Left hindlimb (tissue), 1 donor: ENCODE measurements around the gene CLEC16A.

ENCODE experiments used
- DNase-seq: peaks from one replicate; pipeline ENCODE4 v3.0.0-alpha.2; 2018

Gene CLEC16A

GRCh38 chr16:11128211-11129141 lies 184.1 kb downstream of the CLEC16A start:
- no peak for DNase-seq

GRCh38 chr16:11129378-11129781 lies 185.0 kb downstream of the CLEC16A start:
- DNase-seq: no peak

- no peak for DNase-seq
These were observed 186.8 kb downstream of the CLEC16A start for GRCh38 chr16:11130978-11131665.

- DNase-seq: no peak
These were observed 187.3 kb downstream of the CLEC16A start for GRCh38 chr16:11131706-11132105.

GRCh38 chr16:11133344-11133943 lies 189.1 kb downstream of the CLEC16A start:
- DNase-seq: peak; percentile 85

GRCh38 chr16:11134722-11135463 lies 190.5 kb downstream of the CLEC16A start:
- no peak for DNase-seq

DNA sequence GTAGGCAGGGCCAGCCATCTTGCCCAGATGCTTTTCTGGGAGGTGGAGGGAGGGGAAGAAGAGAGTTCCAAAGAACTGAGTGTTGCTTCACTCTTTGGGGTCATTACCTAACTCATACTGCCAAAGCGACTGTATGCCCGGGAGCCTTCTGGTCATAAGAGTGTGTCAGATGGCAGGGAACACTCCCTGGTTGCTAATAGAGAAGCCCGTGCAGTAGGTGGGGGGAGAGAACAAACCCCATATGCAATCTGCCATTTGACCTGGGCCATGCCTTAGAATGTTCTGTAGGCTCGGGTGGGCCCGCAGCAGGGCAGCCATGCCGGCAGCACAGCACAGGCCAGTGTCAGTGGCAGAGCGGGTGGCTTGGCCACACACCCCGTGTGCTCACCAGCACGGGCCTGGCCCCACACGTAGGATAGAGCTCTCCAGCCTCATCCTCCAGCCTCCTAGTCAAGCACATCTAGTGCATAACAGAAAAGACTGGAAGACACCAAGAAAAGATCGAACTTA lies 191.2 kb downstream of the CLEC16A start:
- DNase-seq: no peak

DNA sequence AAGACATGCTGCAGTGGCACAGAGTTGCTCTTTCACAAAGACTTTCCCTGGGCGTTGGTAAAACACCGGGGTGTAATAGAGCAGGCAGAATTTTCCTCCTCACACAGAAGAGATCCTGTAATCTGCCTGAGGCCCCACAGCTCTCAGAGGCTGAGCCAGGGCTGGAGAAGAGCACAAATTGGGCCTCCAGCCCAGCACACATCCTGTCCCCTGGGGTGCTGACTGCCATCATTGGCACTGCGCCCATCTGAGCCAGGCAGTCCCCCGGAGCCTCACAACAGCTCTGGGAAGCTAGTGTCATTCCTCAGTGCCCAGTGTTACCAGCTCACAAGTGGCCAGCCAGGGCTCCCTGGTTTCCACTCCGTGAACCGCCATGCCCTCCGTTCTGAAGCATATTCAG lies 192.2 kb downstream of the CLEC16A start:
- no peak for DNase-seq

- no peak for DNase-seq
These were observed 193.8 kb downstream of the CLEC16A start for GRCh38 chr16:11138022-11138768.

- DNase-seq: no peak
These were observed 194.5 kb downstream of the CLEC16A start for GRCh38 chr16:11138769-11139325.

- no peak for DNase-seq
These were observed 195.1 kb downstream of the CLEC16A start for GRCh38 chr16:11139326-11140097.

- DNase-seq: no peak
These were observed 195.7 kb downstream of the CLEC16A start for GRCh38 chr16:11140098-11140375.

DNA sequence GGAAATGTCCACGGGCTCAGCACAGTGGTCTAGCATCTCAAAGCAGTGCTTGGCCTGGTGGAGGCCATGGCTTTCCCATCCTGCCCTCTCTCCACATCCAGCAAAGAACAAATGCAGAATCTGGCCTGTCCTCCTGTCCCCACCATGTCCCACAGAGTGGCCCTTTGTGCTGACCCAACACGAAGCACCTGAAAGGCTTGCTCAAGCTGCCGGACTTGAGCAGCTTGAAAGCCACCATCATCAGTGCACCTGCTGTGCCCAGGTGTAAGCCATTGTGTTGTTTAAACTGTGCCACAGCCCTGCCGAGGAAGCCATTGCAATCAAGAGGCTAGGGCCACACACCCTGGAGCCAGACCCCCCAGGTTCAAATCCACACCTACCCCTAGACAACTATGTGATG lies 196.1 kb downstream of the CLEC16A start:
- no peak for DNase-seq

DNA sequence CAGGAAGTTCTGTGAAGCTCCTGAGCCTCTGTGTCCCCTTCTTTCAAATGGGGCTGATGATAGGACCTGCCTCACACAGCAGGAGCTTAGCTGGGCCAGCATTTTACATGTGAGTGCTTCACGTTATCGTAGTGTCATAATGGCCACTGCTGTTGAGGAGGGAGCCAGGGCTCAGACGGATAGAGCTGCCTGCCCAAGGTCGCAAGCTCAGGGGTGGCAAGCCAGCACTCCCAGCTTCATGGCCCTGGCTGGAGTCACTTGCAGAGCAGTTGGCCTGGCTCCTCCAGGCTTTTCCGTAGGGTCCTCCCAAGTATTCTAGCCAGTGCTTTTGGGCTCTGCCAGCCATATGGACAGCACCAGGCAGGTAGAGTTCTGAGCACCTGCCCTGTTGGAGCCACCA lies 196.5 kb downstream of the CLEC16A start:
- no peak for DNase-seq

DNA sequence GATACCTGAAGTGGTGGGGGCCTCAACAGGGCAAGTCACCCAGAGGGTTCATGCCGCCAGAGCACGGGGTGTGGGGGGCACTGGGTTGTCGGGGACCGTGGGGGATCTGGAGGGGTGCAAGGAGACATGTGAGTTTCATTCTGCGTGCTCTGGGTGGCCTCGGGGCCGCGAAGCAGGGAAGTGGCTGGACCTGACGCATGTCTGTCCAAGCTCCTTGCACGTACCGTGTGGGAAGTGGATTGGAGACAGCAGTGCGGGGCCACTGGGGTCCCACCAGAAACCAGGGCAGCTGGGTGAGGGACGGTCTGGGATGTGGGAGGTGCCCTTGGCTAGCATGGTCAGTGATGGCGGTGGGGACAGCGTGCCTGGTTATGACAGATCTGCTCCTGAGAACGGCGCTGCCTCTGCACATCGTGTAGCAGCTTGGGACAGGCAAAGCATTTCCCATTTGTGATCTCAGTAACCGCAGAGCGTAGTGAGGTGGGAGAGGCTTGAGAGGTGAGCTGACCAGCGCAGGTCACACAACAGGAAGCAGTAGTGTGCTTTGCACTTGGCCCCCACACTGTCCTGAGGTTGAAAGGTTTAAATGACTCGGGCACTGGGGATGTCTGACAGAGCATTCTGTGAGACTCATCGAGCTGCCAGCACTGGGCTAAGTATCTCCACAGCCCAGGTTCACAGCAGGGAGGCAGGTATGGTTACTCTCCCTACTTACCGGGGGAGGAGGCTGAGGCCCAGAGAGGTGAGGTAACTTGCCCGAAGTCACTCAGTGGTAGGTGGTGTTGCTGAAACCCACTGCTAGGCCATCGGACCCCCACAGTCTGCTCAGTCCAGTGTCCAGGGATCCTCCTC lies 197.3 kb downstream of the CLEC16A start:
- no peak for DNase-seq

DNA sequence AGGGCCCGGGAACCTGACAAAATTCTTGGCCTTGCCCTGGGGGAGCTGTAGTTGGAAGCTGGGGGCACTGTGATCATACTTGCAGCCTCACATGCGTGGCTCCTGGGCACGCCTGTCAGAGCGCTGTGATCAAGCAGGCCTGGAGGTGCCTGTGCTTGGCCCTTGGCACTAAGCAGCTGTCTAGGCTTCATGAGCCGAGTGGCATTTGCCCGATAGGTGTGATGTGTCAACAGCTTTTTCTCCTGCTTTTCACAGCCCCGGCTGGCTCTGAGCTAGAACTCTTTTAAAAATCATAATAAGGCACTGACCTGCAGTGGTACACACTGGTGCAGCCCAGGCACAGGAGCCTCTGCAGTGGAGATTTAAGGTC lies 197.9 kb downstream of the CLEC16A start:
- no peak for DNase-seq

DNA sequence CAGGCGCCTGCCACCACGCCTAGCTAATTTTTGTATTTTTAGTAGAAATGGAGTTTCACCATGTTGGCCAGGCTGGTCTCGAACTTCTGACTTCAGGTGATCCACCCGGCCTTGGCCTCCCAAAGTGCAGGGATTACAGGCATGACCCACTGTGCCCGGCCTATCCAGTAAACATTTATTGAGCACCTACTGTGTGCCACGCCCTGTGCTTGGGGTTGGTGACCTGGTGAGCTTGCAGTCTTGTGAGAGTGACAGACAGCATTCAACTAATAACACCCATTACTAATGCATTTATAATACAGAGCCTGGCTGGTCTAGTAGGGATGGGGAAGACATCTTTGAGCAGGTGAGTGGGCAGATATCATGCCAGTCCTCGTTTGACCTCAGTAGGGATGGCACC lies 198.6 kb downstream of the CLEC16A start:
- no peak for DNase-seq

DNA sequence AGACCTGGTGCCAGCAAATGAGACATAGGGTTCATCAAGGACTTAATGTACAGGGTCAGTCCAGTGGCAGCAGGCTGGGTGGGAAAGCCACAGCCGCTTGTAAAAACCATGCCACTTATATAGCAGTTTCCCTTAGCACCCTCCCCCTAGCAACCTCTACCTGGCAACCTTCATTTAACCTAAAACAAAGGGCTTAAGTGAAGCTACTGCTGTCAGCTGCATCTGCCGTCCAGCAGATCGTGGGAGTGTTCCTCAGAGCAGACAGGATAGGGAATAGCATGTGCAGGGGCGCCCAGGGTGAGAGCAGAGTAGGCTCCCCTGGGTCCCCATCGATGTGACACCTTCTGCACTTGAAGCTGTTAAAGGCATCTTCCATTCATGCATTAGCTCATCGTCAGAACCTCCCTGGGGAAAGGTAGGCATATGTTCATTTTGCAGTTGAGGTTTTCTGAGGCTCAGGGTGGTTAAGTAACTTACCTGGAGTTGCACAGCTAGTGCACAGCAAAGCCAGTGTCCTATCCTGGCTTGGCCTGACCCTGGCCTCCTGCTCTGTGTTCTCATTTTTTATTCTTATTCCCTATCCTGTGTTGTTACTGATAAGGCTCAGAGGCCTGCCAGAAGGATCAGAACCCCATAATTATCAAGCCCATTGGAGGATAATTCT lies 199.1 kb downstream of the CLEC16A start:
- DNase-seq: no peak

- DNase-seq: no peak
These were observed 199.8 kb downstream of the CLEC16A start for GRCh38 chr16:11144122-11144521.
